Posterior vena cava (tissue), 2 donors: ENCODE results near the gene NCOA1. TPM values are rescaled to one million over a fixed set of nuclear protein-coding genes. Genes with fewer than 3 reads are reported as not detected.

Experiments
- DNase-seq: peaks from one replicate; pipeline ENCODE4 v3.0.0-alpha.2; 2020; ENCODE audit warnings: low spot score
- intact Hi-C, 2 donors: fragments of 100-400 bp; cut with DNase I; formaldehyde crosslinking; loops; one replicate each; pipeline versions ENCODE4 v1.14.1 to v1.14.2; 2022 to 2023
- total RNA-seq, 2 donors: library from RNA; stranded (reverse); fragmentation: NEBNext Ultra II Directional; extraction: Animal tissue kit (Norgen Biotek cat#: 25700); gene quantifications; one replicate each; pipeline ENCODE4 v1.2.1, GENCODE V29; 2021
- donor health status: DM: yes; HTN: yes; CAD: no.
- donor health status: DM: yes; HTN: yes; CAD: no.

NCOA1 gene
- total RNA-seq, 2 donors from 2014 or later, result 43.0 to 43.3 TPM

GRCh38 chr2:24749069-24749691 is 258.1 kb downstream of the NCOA1 start:
- DNase-seq, result no peak
- intact Hi-C loops, result no loop called here

DNA sequence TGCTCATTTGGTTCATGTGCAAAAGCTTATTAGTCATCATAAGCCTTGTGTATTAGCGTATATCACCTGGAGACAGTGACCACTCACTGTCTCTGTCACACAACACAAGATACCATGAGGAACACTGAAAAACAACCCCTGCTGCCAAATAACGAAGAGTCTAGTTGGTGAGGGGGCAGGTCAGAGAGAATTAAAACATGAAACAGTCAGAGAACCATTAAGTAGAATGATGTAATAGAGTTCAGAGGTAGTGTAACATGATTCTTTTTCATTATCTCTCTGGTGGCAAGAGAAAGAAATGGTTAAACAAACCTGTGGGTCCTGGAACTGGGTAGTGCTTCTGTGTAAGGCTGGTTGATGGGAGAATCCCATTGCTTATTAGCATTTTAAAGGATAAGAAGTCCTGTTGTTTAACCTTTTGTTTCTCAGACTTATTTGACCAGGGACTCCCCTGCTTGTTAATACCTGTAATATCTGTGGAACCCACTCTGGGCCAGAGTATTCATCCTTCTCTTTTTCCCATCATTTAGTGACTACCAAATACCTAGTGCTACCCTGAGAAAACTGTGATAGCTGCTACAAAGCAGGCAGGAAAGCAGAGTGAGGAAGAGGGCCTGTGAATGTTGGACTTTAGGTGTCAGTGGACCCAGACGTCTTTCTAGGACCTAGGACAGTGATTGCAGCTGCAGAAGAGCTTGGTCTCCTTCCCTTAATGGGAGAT is 264.1 kb downstream of the NCOA1 start:
- intact Hi-C loops, result no loop called here
- DNase-seq, result no peak

DNA sequence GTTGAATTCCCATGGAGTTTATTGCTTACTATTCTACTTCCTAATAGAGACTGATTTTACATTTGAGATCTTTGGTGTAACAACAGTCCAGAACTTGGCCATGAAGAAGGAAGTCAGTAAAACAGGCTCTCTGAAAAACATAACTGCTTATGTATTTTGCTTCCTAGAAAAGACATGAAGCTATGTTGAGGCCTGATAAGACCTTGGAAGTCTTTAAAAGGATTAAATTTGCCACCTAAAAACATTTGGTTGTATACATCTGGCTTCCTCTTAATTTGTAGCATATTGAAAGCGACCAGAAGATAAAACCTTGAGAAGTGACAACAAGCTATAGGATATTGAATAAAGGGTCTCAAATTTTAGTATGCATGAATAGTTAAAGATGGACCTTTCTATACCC is 265.7 kb downstream of the NCOA1 start:
- no peak for DNase-seq
- intact Hi-C loops, result no loop called here

DNA sequence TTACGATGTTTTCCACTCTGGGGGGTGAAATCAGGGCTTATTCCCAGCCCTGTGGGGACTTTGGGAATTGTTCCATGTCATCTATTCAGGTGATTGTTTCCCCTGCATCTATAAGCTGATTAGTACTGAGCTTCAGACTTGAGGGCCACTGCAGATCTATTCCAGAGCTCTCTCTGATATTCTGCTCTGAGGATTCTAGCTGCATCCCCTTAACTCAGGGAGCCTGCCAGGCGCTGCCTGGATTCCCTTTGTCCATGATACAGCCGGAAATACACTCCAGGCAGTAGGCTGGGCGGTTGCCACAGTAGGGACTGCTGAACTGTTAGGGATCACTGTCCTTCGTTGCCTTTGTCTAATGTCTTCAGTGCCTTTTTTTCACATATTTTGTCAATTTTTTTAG is 270.8 kb downstream of the NCOA1 start:
- DNase-seq, result no peak
- intact Hi-C loops, result no loop called here

DNA sequence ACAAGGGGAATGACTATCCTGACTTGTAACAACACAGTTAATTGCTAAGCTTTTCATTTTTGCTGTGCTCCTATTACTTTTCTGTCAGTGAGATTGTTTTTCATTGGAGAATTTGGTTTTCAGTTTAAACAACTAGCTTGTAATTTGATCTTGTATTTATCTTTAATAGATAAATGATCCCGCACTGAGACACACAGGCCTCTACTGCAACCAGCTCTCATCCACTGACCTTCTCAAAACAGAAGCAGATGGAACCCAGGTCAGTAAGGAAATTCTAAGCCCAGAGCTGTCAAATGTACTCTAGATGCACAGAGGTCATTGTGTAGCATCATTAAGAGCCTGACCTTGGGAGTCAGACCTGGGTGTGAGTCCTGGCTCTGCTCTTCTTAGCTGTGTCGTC is 271.5 kb downstream of the NCOA1 start:
- no peak for DNase-seq
- intact Hi-C loops, result no loop called here

GRCh38 chr2:24763843-24764242 is 272.8 kb downstream of the NCOA1 start:
- DNase-seq, result no peak
- intact Hi-C loops, result no loop called here

- DNase-seq, result no peak
- intact Hi-C loops, result no loop called here
Observed at GRCh38 chr2:24766609-24767008, 275.6 kb downstream of the NCOA1 start.

DNA sequence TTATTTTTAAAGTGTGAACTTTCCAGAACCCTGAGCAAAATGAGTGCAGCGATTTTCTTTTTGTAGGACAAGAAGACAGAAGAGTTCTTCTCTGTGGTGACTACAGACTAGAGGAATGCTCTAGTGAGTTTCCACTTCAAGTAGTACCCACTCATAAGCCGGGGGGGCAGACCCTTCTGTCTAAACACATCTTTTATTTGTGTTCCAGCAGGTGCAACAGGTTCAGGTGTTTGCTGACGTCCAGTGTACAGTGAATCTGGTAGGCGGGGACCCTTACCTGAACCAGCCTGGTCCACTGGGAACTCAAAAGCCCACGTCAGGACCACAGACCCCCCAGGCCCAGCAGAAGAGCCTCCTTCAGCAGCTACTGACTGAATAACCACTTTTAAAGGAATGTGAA is 277.0 kb downstream of the NCOA1 start:
- intact Hi-C loops, result no loop called here
- DNase-seq, result no peak

GRCh38 chr2:24768601-24769000 is 277.5 kb downstream of the NCOA1 start:
- intact Hi-C loops, result no loop called here
- no peak for DNase-seq

GRCh38 chr2:24771061-24771460 is 280.0 kb downstream of the NCOA1 start:
- DNase-seq, result no peak
- intact Hi-C loops, result no loop called here

GRCh38 chr2:24771764-24772586 is 280.9 kb downstream of the NCOA1 start:
- DNase-seq, result no peak
- intact Hi-C loops, result no loop called here

DNA sequence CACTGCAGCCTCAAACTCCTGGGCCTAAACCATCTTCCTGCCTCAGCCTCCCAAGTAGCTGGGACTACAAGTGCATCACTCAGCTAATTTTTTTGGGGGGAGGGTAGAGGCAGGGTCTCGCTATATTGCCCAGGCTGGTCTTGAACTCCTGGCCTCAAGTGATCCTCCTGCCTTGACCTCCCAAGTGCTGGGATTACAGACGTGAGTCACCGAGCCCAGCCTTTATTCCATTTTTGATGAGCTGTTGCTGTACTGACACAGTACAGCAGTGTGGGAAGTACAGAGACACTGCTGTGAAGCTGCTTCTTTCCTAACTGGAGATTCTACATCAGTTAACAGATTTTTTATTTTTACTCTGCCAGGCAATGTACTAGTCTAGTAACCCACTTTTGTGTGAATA is 283.3 kb downstream of the NCOA1 start:
- no peak for DNase-seq
- intact Hi-C loops, result no loop called here

DNA sequence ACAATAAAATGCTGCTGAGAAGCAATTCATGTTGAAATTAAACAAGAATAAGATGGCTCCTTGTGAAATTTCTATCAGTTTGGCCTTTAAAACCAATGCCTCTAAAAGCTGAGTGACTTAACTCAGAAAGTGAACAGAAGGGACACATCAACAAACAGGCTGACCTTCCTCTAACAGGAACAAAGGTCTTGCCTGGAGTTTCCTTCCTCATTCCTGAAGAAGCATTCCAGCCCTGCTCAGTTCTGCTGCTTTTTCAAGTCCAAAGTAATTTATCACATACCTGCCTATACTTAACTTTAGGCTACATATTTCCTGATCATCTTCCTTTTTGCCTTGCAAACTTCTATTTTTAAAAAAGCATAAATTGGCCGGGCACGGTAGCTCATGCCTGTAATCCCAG is 288.1 kb downstream of the NCOA1 start:
- no peak for DNase-seq
- intact Hi-C loops, result no loop called here

- DNase-seq, result no peak
- intact Hi-C loops, result no loop called here
Observed at GRCh38 chr2:24783641-24784040, 292.6 kb downstream of the NCOA1 start.

DNA sequence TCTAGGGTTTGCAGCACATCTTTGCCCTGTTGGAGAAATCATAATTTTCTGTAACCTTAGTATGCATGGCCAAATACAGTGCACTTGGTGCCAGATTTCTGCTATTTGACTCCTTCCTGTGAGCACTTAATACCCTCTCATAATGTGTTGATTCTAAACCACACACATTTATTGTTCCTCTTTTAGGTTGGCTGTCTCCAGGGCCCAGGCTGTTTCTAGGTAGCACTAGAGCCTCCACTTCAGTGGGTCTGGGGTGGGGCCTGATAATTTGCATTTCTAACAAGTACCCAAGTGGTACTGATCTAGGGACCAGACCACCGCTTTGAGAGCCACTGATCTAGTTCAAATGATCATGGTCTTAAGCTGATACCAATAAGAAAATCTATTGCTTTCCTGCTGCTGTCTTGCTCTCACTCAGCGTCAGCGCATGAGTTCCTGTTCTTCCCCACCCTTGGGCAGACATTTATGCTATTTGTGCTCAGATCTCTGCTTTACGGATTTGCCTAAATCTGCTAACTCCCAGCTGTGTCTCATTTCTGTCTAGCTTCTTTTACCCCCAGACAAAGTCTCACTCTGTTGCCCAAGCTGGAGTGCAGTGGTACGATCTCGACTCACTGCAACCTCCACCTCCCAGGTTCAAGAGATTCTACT is 294.7 kb downstream of the NCOA1 start:
- DNase-seq, result no peak
- intact Hi-C loops, result no loop called here

- intact Hi-C loops, result no loop called here
- no peak for DNase-seq
Observed at GRCh38 chr2:24787532-24787931, 296.5 kb downstream of the NCOA1 start.

DNA sequence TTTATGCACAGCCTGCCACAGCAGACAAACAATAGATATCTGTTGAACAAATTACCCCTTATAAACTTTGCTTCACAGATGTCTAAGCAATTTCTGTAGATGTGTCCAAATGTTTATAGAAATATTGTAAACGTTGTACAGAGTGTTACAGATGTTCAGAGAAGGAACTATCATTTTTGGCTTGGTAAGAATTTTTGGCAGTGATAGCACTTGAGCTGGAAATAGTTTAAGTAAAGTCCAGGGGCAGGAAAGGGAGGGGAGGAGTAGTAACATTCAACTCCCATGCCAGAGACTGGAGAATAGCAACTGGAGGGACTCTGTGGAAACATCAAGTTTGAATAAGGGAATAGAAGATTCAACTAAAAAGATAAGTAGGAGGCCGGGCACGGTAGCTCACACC is 297.8 kb downstream of the NCOA1 start:
- intact Hi-C loops, result no loop called here
- no peak for DNase-seq

DNA sequence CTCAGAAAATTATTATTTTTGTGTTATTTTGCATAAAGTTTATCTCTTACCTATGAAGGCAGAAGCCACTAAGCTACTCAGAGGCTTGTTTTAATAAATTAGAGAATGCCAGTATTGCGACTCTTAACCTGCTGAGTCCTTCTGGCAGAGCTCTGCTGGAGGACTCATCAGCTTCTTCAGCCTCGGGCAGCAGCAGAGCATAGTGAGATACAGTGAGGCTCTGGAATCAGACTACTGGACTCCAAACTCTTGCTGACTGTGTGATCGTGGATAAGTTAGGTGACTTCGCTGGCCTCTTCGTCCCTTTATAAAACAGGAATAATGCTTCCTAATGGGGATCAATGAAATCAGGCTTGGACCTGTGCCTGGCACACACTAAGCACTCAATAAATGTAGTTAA is 300.4 kb downstream of the NCOA1 start:
- intact Hi-C loops, result no loop called here
- no peak for DNase-seq

GRCh38 chr2:24792542-24792873 is 301.5 kb downstream of the NCOA1 start:
- DNase-seq, result no peak
- intact Hi-C loops, result no loop called here
